HepG2 (cell line): ENCODE data around the gene TTLL10. TPM values are rescaled to one million over a fixed set of nuclear protein-coding genes. Genes with fewer than 3 reads are reported as not detected.

ENCODE experiments used
- ATAC-seq: fragments of 200-7000 bp; cut with Tn5 transposase; 3 replicates; pipeline ENCODE4 v1.9.1; 2020; ENCODE audit warnings: mild to moderate bottlenecking, moderate library complexity
- BruUV-seq: library from RNA; stranded (reverse); fragments of 400-500 nt; replicated peaks from 2 replicates; lab custom pipeline; 2021; lab: Mats Ljungman, UMichigan
- CTCF ChIA-PET: fragments of 300-600 bp; formaldehyde crosslinking; extraction: SDS; loops from one replicate; lab custom pipeline; 2021; ENCODE audit warnings: low total read pairs, inconsistent platforms, low intra/inter-chr PET ratio; lab: Yijun Ruan, JAX
- POLR2A ChIA-PET: fragments of 350-600 bp; sonication (Branson Sonifier 250); formaldehyde crosslinking; loops from one replicate; lab custom pipeline; 2020; ENCODE audit warnings: antibody characterized with exemption, inconsistent platforms; lab: Yijun Ruan, JAX
- DNase-seq: peaks from one replicate; pipeline ENCODE4 v3.0.0-alpha.2; 2015; ENCODE audit warnings: low spot score
- FAIRE-seq: peaks from 3 replicates; lab custom pipeline; 2011; peaks lifted over from hg19 to GRCh38; lab: Jason Lieb, UNC
- H2AFZ ChIP-seq: one replicate; pipeline ENCODE4 v1.6.1; 2011; ENCODE audit warnings: low read length, inconsistent platforms
- H3K27ac ChIP-seq: fragments of 300-600 bp; 3 replicates; pipeline ENCODE4 v1.8.0; 2011; ENCODE audit warnings: mixed run types, mild to moderate bottlenecking, mixed read lengths, low read length, inconsistent platforms; ENCODE audit not compliant: insufficient read depth; ENCODE audit errors: extremely low read length
- H3K27me3 ChIP-seq, 2 experiments: fragments of 200-600 bp in 1 of 2; 2 replicates in 1 of 2; 3 replicates in 1 of 2; pipeline versions ENCODE4 v1.6.0 to v1.8.0; 2011; ENCODE audit warnings: low read length in 2 of 2, mild to moderate bottlenecking in 2 of 2, moderate library complexity in 2 of 2, inconsistent platforms in 1 of 2; ENCODE audit not compliant: insufficient read depth in 2 of 2, control insufficient read depth in 1 of 2
- H3K36me3 ChIP-seq, 2 experiments: fragments of 200-600 bp in 1 of 2; replicated peaks in 1 of 2; 2 replicates in 1 of 2; 3 replicates in 1 of 2; pipeline versions ENCODE4 v1.5.1 to v1.8.0; 2011; ENCODE audit warnings: low read length in 2 of 2, inconsistent platforms in 1 of 2; ENCODE audit not compliant: insufficient read depth in 2 of 2, control insufficient read depth in 1 of 2
- H3K4me1 ChIP-seq: 2 replicates; pipeline ENCODE4 v1.5.1; 2012; ENCODE audit warnings: low read length, inconsistent platforms; ENCODE audit not compliant: insufficient read depth
- H3K4me2 ChIP-seq: 2 replicates; pipeline ENCODE4 v1.6.0; 2011; ENCODE audit warnings: low read depth, low read length, inconsistent platforms
- H3K4me3 ChIP-seq, 3 experiments: fragments of 200-600 bp in 1 of 3; sonication (generic), shearing (Covaris generic) in 1 of 3; replicated peaks in 1 of 3; 2 replicates each; pipeline ENCODE4 v1.5.1; 2011 to 2016; ENCODE audit warnings: low read length in 3 of 3, inconsistent platforms in 2 of 3, low read depth in 2 of 3, mild to moderate bottlenecking in 2 of 3, control low read depth in 1 of 3, mixed read lengths in 1 of 3; ENCODE audit not compliant: insufficient read depth in 1 of 3
- H3K79me2 ChIP-seq: one replicate; pipeline ENCODE4 v1.6.1; 2011; ENCODE audit warnings: low read length, inconsistent platforms; ENCODE audit not compliant: insufficient read depth
- H3K9ac ChIP-seq: 2 replicates; pipeline ENCODE4 v1.6.0; 2011; ENCODE audit warnings: mild to moderate bottlenecking, low read depth, low read length, inconsistent platforms; ENCODE audit not compliant: insufficient read depth
- H3K9me3 ChIP-seq: 2 replicates; pipeline ENCODE4 v1.5.1; 2012; ENCODE audit warnings: mild to moderate bottlenecking, low read length
- H4K20me1 ChIP-seq: 2 replicates; pipeline ENCODE4 v1.6.0; 2011; ENCODE audit warnings: inconsistent platforms, mild to moderate bottlenecking, low read length, moderate library complexity; ENCODE audit not compliant: insufficient read depth
- ARNT2 ChIP-seq: sonication (generic); formaldehyde crosslinking; IDR thresholded peaks from 2 replicates; pipeline ENCODE4 v1.8.0; 2022; ENCODE audit warnings: mild to moderate bottlenecking, low read depth, missing genetic modification reagents, moderate library complexity
- BRCA1 ChIP-seq: sonication (generic); formaldehyde crosslinking; IDR thresholded peaks from 2 replicates; pipeline ENCODE4 v1.4.0; 2020; ENCODE audit warnings: missing genetic modification reagents
- CSRNP2 ChIP-seq: sonication (generic); formaldehyde crosslinking; conservative IDR thresholded peaks from 2 replicates; pipeline ENCODE4 v1.8.0; 2022; ENCODE audit warnings: low read depth, missing genetic modification reagents
- GTF3A ChIP-seq: sonication (generic); formaldehyde crosslinking; conservative IDR thresholded peaks from 2 replicates; pipeline ENCODE4 v1.4.0; 2020; ENCODE audit warnings: mild to moderate bottlenecking, missing genetic modification reagents
- JARID2 ChIP-seq: sonication (generic); formaldehyde crosslinking; IDR thresholded peaks from 2 replicates; pipeline ENCODE4 v1.8.1; 2023; ENCODE audit warnings: missing genetic modification reagents, inconsistent platforms; ENCODE audit not compliant: insufficient replicate concordance
- MTA1 ChIP-seq: sonication (generic); formaldehyde crosslinking; IDR thresholded peaks from 2 replicates; pipeline ENCODE4 v1.4.0; 2020; ENCODE audit warnings: missing genetic modification reagents, mild to moderate bottlenecking, borderline replicate concordance
- NFYB ChIP-seq: sonication (generic); formaldehyde crosslinking; IDR thresholded peaks from 2 replicates; pipeline ENCODE4 v1.4.0; 2020; ENCODE audit warnings: missing genetic modification reagents
- POGZ ChIP-seq: sonication (generic); formaldehyde crosslinking; IDR thresholded peaks from 2 replicates; pipeline ENCODE4 v1.4.0; 2020; ENCODE audit warnings: mild to moderate bottlenecking, missing genetic modification reagents
- ZMYM2 ChIP-seq: sonication (generic); formaldehyde crosslinking; IDR thresholded peaks from 2 replicates; pipeline ENCODE4 v1.8.0; 2022; ENCODE audit warnings: mild to moderate bottlenecking, missing genetic modification reagents
- ZNF207 ChIP-seq: fragments of 450-650 bp; IDR thresholded peaks from 2 replicates; pipeline ENCODE4 v1.6.1; 2016; ENCODE audit warnings: antibody characterized with exemption, borderline replicate concordance
- ZNF451 ChIP-seq: sonication (generic); formaldehyde crosslinking; IDR thresholded peaks from 2 replicates; pipeline ENCODE4 v1.5.0; 2020; ENCODE audit warnings: mild to moderate bottlenecking, missing genetic modification reagents
- ZNF556 ChIP-seq: sonication (generic); formaldehyde crosslinking; IDR thresholded peaks from 2 replicates; pipeline ENCODE4 v1.4.0; 2020; ENCODE audit warnings: mild to moderate bottlenecking, missing genetic modification reagents, borderline replicate concordance
- ZNF660 ChIP-seq: sonication (generic); formaldehyde crosslinking; IDR thresholded peaks from 2 replicates; pipeline ENCODE4 v1.5.1; 2020; ENCODE audit warnings: mild to moderate bottlenecking, low read depth, missing genetic modification reagents, borderline replicate concordance
- WGBS: methylation state at CpG from one replicate; pipeline ENCODE4 v1.1.6; 2017; ENCODE audit warnings: low lambda C conversion rate; 5-methylcytosine and 5-hydroxymethylcytosine counted together
- in situ Hi-C: cut with HindIII; loops from 2 replicates; pipeline ENCODE4 v1.10.0; 2017; ENCODE audit warnings: low pct_unique_long_range_greater_than_20kb; ENCODE audit not compliant: extremely low pct_ligation_motif_present
- intact Hi-C: fragments of 100-400 bp; cut with micrococcal nuclease; formaldehyde crosslinking; loops from one replicate; pipeline ENCODE4 v1.10.0; 2022; ENCODE audit not compliant: unreplicated experiment
- polyA plus RNA-seq, 8 experiments: library from polyadenylated mRNA; depleted of rRNA in 3 of 8; stranded (reverse) in 7 of 8; unstranded in 1 of 8; fragments of >200 nt; fragmentation: Illumina TruSeq in 4 of 8; extraction: Trizol in 4 of 8; gene quantifications; 2 replicates each; pipeline versions ENCODE4 v1.2.1 to v1.2.3, GENCODE V29; 2011 to 2016; ENCODE audit warnings: low read depth in 4 of 8, missing spikeins in 1 of 8, mixed read lengths in 1 of 8; ENCODE audit not compliant: insufficient read depth in 1 of 8
- total RNA-seq, 5 experiments: library from RNA; depleted of rRNA; stranded (reverse); fragments of >200 nt; fragmentation: Illumina TruSeq; extraction: Trizol; gene quantifications; 2 replicates each; pipeline ENCODE4 v1.2.3, GENCODE V29; 2016; ENCODE audit warnings: low read depth in 1 of 5
- TF ChIP-seq, protein P1 (sequence below): sonication (generic); formaldehyde crosslinking; IDR thresholded peaks from 2 replicates; pipeline ENCODE4 v1.5.0; 2020; ENCODE audit warnings: mild to moderate bottlenecking, missing genetic modification reagents
- TF ChIP-seq, protein P2 (sequence below): sonication (generic); formaldehyde crosslinking; IDR thresholded peaks from 2 replicates; pipeline ENCODE4 v1.5.0; 2020; ENCODE audit warnings: mild to moderate bottlenecking, missing genetic modification reagents, moderate library complexity
- TF ChIP-seq, protein P3 (sequence below), 2 experiments: fragments of 450-650 bp in 1 of 2; sonication (generic) in 1 of 2; formaldehyde crosslinking; IDR thresholded peaks; 2 replicates each; pipeline versions ENCODE4 v1.5.0 to v1.8.0; 2020 to 2022; ENCODE audit warnings: mild to moderate bottlenecking in 1 of 2, missing genetic modification reagents in 1 of 2

Gene TTLL10
- total and polyA plus RNA-seq, 2 of the 13 experiments (the other 11 are each of a cell fraction or from before 2014, with no cell fraction given): not detected

DNA sequence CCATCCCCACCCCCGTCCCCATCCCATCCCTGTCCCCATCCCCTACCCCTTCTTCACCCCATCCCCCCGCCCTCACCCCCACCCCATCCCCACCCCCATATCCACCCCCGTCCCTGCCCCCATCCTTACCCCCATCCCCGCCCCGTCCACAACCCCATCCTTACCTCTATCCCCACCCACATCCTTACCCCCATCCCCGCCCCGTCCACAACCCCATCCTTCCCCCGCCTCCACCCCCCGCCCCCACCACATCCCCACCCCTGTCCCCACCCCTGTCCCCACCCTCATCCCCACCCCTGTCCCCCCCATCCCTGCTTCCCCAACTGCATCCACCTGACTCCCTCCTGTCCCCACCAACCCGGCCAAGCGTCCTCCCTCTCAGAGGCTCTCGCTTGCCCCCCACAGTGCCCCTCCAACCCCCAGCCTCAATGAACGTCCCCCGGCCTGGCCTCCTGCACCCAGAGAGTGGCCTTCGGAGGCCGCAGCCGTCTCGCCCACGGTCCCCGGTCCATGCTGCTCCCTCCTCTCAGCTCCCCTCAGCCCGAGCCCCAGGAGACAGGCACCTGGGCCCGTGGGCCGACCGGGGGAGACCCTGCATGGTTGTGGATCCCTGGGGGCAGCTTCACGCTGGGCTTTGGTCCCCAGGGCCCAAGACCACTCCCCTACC, 32.3 kb upstream of the TTLL10 start (continued):
- TF ChIP-seq CSRNP2 (CRISPR knock-in tag) (no peak), ARNT2 (CRISPR knock-in tag) (no peak), ZMYM2 (no peak), JARID2 (no peak), ZNF660 (CRISPR knock-in tag) (no peak), NFYB (CRISPR knock-in tag) (no peak)
- TF ChIP-seq, protein P1, sequence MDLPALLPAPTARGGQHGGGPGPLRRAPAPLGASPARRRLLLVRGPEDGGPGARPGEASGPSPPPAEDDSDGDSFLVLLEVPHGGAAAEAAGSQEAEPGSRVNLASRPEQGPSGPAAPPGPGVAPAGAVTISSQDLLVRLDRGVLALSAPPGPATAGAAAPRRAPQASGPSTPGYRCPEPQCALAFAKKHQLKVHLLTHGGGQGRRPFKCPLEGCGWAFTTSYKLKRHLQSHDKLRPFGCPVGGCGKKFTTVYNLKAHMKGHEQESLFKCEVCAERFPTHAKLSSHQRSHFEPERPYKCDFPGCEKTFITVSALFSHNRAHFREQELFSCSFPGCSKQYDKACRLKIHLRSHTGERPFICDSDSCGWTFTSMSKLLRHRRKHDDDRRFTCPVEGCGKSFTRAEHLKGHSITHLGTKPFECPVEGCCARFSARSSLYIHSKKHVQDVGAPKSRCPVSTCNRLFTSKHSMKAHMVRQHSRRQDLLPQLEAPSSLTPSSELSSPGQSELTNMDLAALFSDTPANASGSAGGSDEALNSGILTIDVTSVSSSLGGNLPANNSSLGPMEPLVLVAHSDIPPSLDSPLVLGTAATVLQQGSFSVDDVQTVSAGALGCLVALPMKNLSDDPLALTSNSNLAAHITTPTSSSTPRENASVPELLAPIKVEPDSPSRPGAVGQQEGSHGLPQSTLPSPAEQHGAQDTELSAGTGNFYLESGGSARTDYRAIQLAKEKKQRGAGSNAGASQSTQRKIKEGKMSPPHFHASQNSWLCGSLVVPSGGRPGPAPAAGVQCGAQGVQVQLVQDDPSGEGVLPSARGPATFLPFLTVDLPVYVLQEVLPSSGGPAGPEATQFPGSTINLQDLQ (CRISPR knock-in tag): no peak

DNA sequence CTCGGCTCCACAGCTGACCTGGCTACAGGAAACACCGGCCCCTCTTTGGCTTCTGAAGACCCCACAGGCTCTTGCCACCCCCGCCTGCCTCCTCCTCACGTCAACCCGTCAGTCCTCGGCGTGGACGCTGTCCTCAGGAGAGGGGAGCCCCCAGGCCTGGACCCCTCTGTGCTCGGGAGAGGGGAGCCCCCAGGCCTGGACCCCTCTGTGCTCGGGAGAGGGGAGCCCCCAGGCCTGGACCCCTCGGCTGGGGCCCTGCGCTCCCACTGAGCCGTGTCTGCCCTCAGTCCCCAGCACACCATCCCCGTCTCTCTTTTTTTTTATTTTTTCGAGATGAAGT, 31.8 kb upstream of the TTLL10 start:
- Histone ChIP-seq H3K79me2 (no peaks in the 10 kb centered on the region), H3K4me1 (peaks cover 10% of the 10 kb centered on the region; the same call in 1 of the 2 replicates), H3K36me3 (no peaks in the 10 kb centered on the region), H3K4me2 (no peak overlapping the region), H2AFZ (no peak overlapping the region), H3K27ac (no peak overlapping the region), H3K4me3 (no peak overlapping the region), H3K9ac (no peak overlapping the region), H3K9me3 (no peaks in the 10 kb centered on the region), H4K20me1 (no peaks in the 10 kb centered on the region), H3K27me3 (no peaks in the 10 kb centered on the region)
- ATAC-seq (no peak), DNase-seq (no peak), FAIRE-seq (no peak)
- TF ChIP-seq BRCA1 (CRISPR knock-in tag) (no peak), ZNF556 (CRISPR knock-in tag) (no peak), ZNF207 (no peak), ZNF451 (no peak), GTF3A (CRISPR knock-in tag) (no peak), POGZ (CRISPR knock-in tag) (no peak), MTA1 (no peak)
- TF ChIP-seq, protein P2, sequence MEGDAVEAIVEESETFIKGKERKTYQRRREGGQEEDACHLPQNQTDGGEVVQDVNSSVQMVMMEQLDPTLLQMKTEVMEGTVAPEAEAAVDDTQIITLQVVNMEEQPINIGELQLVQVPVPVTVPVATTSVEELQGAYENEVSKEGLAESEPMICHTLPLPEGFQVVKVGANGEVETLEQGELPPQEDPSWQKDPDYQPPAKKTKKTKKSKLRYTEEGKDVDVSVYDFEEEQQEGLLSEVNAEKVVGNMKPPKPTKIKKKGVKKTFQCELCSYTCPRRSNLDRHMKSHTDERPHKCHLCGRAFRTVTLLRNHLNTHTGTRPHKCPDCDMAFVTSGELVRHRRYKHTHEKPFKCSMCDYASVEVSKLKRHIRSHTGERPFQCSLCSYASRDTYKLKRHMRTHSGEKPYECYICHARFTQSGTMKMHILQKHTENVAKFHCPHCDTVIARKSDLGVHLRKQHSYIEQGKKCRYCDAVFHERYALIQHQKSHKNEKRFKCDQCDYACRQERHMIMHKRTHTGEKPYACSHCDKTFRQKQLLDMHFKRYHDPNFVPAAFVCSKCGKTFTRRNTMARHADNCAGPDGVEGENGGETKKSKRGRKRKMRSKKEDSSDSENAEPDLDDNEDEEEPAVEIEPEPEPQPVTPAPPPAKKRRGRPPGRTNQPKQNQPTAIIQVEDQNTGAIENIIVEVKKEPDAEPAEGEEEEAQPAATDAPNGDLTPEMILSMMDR (CRISPR knock-in tag): no peak
- TF ChIP-seq, protein P3, sequence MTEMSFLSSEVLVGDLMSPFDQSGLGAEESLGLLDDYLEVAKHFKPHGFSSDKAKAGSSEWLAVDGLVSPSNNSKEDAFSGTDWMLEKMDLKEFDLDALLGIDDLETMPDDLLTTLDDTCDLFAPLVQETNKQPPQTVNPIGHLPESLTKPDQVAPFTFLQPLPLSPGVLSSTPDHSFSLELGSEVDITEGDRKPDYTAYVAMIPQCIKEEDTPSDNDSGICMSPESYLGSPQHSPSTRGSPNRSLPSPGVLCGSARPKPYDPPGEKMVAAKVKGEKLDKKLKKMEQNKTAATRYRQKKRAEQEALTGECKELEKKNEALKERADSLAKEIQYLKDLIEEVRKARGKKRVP (CRISPR knock-in tag; IDR thresholded peaks at IDR 0.05): no peak
- in situ Hi-C loops: no loop called here
- 93% methylated on average over 14 of the region's 15 CpGs for WGBS
- BruUV-seq: no TSS peak
- POLR2A ChIA-PET: no interaction called here
- CTCF ChIA-PET: no interaction called here
- intact Hi-C loops: no loop called here
